Stimulated activated CD8-positive, alpha-beta memory T cell treated with anti-CD3 and anti-CD28 coated beads, Interleukin-15, amount 100 ng/mL, for 4 hours (primary cell): Measurements from ENCODE around the gene SLC6A16.

ENCODE experiments used
- DNase-seq, 2 donors: peaks; one replicate each; pipeline ENCODE4 v3.0.0-alpha.2; 2020; ENCODE audit warnings: low read depth in 2 of 2

The SLC6A16 gene

GRCh38 chr19:49271080-49271753 lies 53.8 kb downstream of the SLC6A16 start:
- DNase-seq: no peak

- DNase-seq: peak in 1 of 2 donors; percentile 3
Measured at GRCh38 chr19:49266409-49266808, 58.6 kb downstream of the SLC6A16 start.

GRCh38 chr19:49264258-49264657 lies 60.7 kb downstream of the SLC6A16 start:
- DNase-seq: no peak

- no peak for DNase-seq
Measured at GRCh38 chr19:49261602-49262001, 63.4 kb downstream of the SLC6A16 start.

GRCh38 chr19:49256691-49257090 lies 68.3 kb downstream of the SLC6A16 start:
- no peak for DNase-seq

- DNase-seq: no peak
Measured at GRCh38 chr19:49255674-49256073, 69.3 kb downstream of the SLC6A16 start.

GRCh38 chr19:49249933-49250332 lies 75.1 kb downstream of the SLC6A16 start:
- no peak for DNase-seq

- DNase-seq: no peak
Measured at GRCh38 chr19:49247676-49248075, 77.3 kb downstream of the SLC6A16 start.

- no peak for DNase-seq
Measured at GRCh38 chr19:49244256-49244655, 80.7 kb downstream of the SLC6A16 start.

GRCh38 chr19:49243726-49244125 lies 81.3 kb downstream of the SLC6A16 start:
- DNase-seq: no peak

GRCh38 chr19:49243129-49243528 lies 81.9 kb downstream of the SLC6A16 start:
- DNase-seq: no peak

GRCh38 chr19:49241769-49242168 lies 83.2 kb downstream of the SLC6A16 start:
- no peak for DNase-seq
